GM12878 (cell line): Measurements from ENCODE around the gene CERK. TPM values are rescaled to one million over a fixed set of nuclear protein-coding genes. Genes with fewer than 3 reads are reported as not detected.
A peak's percentile ranks its signal among the peaks of the same experiment; 100 is the strongest.

Experiments
- GABPA ChIP-seq: IDR thresholded peaks from 2 replicates; pipeline ENCODE4 v1.6.1; 2014; ENCODE audit warnings: antibody characterized with exemption, low read depth, mild to moderate bottlenecking, inconsistent platforms
- IKZF1 ChIP-seq: fragments of 450-650 bp; conservative IDR thresholded peaks from 2 replicates; pipeline ENCODE4 v1.6.1; 2017; ENCODE audit warnings: antibody characterized with exemption, mild to moderate bottlenecking
- JUND ChIP-seq: IDR thresholded peaks from 2 replicates; pipeline ENCODE4 v1.6.1; 2012; ENCODE audit warnings: low read depth, mild to moderate bottlenecking, low read length, improper control_type of control experiment, moderate library complexity
- KLF5 ChIP-seq: fragments of 450-650 bp; IDR thresholded peaks from 2 replicates; pipeline ENCODE4 v1.6.1; 2014; ENCODE audit warnings: mild to moderate bottlenecking; ENCODE audit not compliant: partially characterized antibody
- PAX5 ChIP-seq: IDR thresholded peaks from 2 replicates; pipeline ENCODE4 v1.6.1; 2011; ENCODE audit warnings: low read depth, low read length, borderline replicate concordance
- POLR2A ChIP-seq: IDR thresholded peaks from 2 replicates; pipeline ENCODE4 v1.6.1; 2011; ENCODE audit warnings: low read depth, mild to moderate bottlenecking, low read length
- POLR2AphosphoS2 ChIP-seq: IDR thresholded peaks from 2 replicates; pipeline ENCODE4 v1.6.1; 2011; ENCODE audit warnings: low read depth, mild to moderate bottlenecking, low read length, improper control_type of control experiment, moderate library complexity
- RAD51 ChIP-seq: fragments of 450-650 bp; IDR thresholded peaks from 2 replicates; pipeline ENCODE4 v1.6.1; 2016; ENCODE audit warnings: moderate library complexity, mild to moderate bottlenecking, inconsistent platforms
- SRF ChIP-seq, 2 experiments: IDR thresholded peaks; 2 replicates each; pipeline ENCODE4 v1.6.1; 2011; ENCODE audit warnings: low read depth in 2 of 2, low read length in 2 of 2, mild to moderate bottlenecking in 1 of 2, moderate library complexity in 1 of 2
- STAT3 ChIP-seq: IDR thresholded peaks from 2 replicates; pipeline ENCODE4 v1.6.1; 2011; ENCODE audit warnings: low read depth, low read length, improper control_type of control experiment
- ZBED1 ChIP-seq: IDR thresholded peaks from 2 replicates; pipeline ENCODE4 v1.6.1; 2016; ENCODE audit warnings: borderline replicate concordance
- polyA plus RNA-seq, 11 experiments: library from polyadenylated mRNA; depleted of rRNA in 4 of 11; unstranded in 6 of 11; stranded (reverse) in 5 of 11; fragments of >200 nt; fragmentation: Nextera tagmentation in 4 of 11; fragmentation: Illumina TruSeq in 1 of 11; extraction: Ambion mirVana in 4 of 11; extraction: Trizol in 1 of 11; gene quantifications; 1 replicate in 1 of 11; 2 replicates in 10 of 11; pipeline versions ENCODE4 v1.2.1 to v1.2.3, GENCODE V29; 2011 to 2016; ENCODE audit warnings: inconsistent platforms in 2 of 11, missing spikeins in 2 of 11, low read depth in 1 of 11
- total RNA-seq, 4 experiments: library from RNA; depleted of rRNA in 3 of 4; stranded (reverse); fragments of >200 nt in 3 of 4; fragmentation: Illumina TruSeq in 1 of 4; extraction: Trizol in 1 of 4; gene quantifications; 2 replicates each; pipeline versions ENCODE4 v1.2.1 to v1.2.3, GENCODE V29; 2013 to 2021
- TF ChIP-seq, protein P1 (sequence below): fragments of 450-650 bp; IDR thresholded peaks from 2 replicates; pipeline ENCODE4 v1.6.1; 2018; ENCODE audit warnings: mild to moderate bottlenecking, low read depth, moderate library complexity; ENCODE audit not compliant: partially characterized antibody
- TF ChIP-seq, protein P2 (sequence below): fragments of 450-650 bp; conservative IDR thresholded peaks from 2 replicates; pipeline ENCODE4 v1.6.1; 2017; ENCODE audit warnings: mild to moderate bottlenecking, moderate library complexity
- TF ChIP-seq, protein P3 (sequence below): fragments of 450-650 bp; IDR thresholded peaks from 2 replicates; pipeline ENCODE4 v1.6.1; 2017; ENCODE audit warnings: mild to moderate bottlenecking
- TF ChIP-seq, protein P4 (sequence below): IDR thresholded peaks from 2 replicates; pipeline ENCODE4 v1.6.1; 2012; ENCODE audit warnings: mild to moderate bottlenecking, low read depth, low read length
- TF ChIP-seq, protein P5 (sequence below): fragments of 450-650 bp; IDR thresholded peaks from 2 replicates; pipeline ENCODE4 v1.6.1; 2017; ENCODE audit warnings: antibody characterized with exemption, mild to moderate bottlenecking, moderate library complexity

CERK gene
- total and polyA plus RNA-seq, 10 of the 15 experiments (the other 5 are each of a cell fraction or from before 2014, with no cell fraction given): 4.0 to 41.1 (median 30.2) TPM

DNA sequence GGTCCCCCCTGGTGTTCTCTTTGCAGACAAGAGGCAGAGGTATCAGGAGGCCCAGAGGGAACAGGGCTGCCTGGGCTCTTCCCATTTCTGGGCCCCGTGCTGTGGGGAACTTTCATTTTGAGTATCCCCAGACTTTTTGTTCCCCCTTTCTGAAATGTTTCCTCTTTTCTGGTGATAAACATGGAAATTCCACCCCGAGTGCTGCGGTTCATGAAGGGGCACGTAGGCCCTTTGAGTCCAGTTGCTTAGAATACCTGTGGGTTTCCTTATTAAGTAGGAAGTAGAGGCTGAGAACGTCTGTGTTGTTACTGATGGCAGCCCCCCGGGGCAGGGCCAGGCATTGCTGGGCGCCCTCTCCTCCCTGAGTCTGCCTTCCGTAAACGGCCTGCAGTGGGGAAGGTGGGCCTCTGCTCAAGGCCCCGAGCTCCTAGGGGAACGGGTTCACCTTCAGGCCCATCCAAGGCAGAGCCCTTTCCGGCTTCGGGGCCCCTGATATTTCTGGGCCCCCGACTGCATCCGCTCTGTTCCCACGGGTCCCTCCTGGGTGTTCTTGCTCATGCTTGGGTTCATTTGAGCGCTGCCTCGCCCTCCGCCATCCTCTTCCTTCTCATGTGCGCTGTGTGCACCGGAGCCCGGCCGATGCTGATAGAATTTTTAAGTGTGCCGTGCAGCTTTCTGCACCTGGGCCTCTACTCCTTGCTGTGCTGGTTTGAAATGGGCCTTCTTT lies 36.4 kb upstream of the CERK start (continued):
- no peak for TF ChIP-seq JUND
- no peak for TF ChIP-seq PAX5
- peak; percentile 72 for TF ChIP-seq GABPA
- TF ChIP-seq ZBED1: peak; percentile 51; the same call in 1 of the 2 replicates
- TF ChIP-seq, protein P1, sequence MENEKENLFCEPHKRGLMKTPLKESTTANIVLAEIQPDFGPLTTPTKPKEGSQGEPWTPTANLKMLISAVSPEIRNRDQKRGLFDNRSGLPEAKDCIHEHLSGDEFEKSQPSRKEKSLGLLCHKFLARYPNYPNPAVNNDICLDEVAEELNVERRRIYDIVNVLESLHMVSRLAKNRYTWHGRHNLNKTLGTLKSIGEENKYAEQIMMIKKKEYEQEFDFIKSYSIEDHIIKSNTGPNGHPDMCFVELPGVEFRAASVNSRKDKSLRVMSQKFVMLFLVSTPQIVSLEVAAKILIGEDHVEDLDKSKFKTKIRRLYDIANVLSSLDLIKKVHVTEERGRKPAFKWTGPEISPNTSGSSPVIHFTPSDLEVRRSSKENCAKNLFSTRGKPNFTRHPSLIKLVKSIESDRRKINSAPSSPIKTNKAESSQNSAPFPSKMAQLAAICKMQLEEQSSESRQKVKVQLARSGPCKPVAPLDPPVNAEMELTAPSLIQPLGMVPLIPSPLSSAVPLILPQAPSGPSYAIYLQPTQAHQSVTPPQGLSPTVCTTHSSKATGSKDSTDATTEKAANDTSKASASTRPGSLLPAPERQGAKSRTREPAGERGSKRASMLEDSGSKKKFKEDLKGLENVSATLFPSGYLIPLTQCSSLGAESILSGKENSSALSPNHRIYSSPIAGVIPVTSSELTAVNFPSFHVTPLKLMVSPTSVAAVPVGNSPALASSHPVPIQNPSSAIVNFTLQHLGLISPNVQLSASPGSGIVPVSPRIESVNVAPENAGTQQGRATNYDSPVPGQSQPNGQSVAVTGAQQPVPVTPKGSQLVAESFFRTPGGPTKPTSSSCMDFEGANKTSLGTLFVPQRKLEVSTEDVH: no peak
- TF ChIP-seq IKZF1: peak; percentile 98
- no peak for TF ChIP-seq KLF5
- no peak for TF ChIP-seq STAT3
- TF ChIP-seq, protein P2, sequence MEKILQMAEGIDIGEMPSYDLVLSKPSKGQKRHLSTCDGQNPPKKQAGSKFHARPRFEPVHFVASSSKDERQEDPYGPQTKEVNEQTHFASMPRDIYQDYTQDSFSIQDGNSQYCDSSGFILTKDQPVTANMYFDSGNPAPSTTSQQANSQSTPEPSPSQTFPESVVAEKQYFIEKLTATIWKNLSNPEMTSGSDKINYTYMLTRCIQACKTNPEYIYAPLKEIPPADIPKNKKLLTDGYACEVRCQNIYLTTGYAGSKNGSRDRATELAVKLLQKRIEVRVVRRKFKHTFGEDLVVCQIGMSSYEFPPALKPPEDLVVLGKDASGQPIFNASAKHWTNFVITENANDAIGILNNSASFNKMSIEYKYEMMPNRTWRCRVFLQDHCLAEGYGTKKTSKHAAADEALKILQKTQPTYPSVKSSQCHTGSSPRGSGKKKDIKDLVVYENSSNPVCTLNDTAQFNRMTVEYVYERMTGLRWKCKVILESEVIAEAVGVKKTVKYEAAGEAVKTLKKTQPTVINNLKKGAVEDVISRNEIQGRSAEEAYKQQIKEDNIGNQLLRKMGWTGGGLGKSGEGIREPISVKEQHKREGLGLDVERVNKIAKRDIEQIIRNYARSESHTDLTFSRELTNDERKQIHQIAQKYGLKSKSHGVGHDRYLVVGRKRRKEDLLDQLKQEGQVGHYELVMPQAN: 0 out of 2 replicates have a peak, but pooled peaks have one; percentile 38
- TF ChIP-seq POLR2AphosphoS2: no peak
- no peak for TF ChIP-seq RAD51
- TF ChIP-seq, protein P3, sequence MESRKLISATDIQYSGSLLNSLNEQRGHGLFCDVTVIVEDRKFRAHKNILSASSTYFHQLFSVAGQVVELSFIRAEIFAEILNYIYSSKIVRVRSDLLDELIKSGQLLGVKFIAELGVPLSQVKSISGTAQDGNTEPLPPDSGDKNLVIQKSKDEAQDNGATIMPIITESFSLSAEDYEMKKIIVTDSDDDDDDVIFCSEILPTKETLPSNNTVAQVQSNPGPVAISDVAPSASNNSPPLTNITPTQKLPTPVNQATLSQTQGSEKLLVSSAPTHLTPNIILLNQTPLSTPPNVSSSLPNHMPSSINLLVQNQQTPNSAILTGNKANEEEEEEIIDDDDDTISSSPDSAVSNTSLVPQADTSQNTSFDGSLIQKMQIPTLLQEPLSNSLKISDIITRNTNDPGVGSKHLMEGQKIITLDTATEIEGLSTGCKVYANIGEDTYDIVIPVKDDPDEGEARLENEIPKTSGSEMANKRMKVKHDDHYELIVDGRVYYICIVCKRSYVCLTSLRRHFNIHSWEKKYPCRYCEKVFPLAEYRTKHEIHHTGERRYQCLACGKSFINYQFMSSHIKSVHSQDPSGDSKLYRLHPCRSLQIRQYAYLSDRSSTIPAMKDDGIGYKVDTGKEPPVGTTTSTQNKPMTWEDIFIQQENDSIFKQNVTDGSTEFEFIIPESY: no peak
- peak in 1 of 2 experiments; percentile 45; a peak in 1 of 4 replicates for TF ChIP-seq SRF (IDR thresholded peaks at IDR 0.05; ENCODE audit: low read depth in 2 of 2, low read length in 2 of 2)
- no peak; the same call in none of the 2 replicates for TF ChIP-seq POLR2A
- TF ChIP-seq, protein P4, sequence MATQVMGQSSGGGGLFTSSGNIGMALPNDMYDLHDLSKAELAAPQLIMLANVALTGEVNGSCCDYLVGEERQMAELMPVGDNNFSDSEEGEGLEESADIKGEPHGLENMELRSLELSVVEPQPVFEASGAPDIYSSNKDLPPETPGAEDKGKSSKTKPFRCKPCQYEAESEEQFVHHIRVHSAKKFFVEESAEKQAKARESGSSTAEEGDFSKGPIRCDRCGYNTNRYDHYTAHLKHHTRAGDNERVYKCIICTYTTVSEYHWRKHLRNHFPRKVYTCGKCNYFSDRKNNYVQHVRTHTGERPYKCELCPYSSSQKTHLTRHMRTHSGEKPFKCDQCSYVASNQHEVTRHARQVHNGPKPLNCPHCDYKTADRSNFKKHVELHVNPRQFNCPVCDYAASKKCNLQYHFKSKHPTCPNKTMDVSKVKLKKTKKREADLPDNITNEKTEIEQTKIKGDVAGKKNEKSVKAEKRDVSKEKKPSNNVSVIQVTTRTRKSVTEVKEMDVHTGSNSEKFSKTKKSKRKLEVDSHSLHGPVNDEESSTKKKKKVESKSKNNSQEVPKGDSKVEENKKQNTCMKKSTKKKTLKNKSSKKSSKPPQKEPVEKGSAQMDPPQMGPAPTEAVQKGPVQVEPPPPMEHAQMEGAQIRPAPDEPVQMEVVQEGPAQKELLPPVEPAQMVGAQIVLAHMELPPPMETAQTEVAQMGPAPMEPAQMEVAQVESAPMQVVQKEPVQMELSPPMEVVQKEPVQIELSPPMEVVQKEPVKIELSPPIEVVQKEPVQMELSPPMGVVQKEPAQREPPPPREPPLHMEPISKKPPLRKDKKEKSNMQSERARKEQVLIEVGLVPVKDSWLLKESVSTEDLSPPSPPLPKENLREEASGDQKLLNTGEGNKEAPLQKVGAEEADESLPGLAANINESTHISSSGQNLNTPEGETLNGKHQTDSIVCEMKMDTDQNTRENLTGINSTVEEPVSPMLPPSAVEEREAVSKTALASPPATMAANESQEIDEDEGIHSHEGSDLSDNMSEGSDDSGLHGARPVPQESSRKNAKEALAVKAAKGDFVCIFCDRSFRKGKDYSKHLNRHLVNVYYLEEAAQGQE: no peak
- TF ChIP-seq, protein P5, sequence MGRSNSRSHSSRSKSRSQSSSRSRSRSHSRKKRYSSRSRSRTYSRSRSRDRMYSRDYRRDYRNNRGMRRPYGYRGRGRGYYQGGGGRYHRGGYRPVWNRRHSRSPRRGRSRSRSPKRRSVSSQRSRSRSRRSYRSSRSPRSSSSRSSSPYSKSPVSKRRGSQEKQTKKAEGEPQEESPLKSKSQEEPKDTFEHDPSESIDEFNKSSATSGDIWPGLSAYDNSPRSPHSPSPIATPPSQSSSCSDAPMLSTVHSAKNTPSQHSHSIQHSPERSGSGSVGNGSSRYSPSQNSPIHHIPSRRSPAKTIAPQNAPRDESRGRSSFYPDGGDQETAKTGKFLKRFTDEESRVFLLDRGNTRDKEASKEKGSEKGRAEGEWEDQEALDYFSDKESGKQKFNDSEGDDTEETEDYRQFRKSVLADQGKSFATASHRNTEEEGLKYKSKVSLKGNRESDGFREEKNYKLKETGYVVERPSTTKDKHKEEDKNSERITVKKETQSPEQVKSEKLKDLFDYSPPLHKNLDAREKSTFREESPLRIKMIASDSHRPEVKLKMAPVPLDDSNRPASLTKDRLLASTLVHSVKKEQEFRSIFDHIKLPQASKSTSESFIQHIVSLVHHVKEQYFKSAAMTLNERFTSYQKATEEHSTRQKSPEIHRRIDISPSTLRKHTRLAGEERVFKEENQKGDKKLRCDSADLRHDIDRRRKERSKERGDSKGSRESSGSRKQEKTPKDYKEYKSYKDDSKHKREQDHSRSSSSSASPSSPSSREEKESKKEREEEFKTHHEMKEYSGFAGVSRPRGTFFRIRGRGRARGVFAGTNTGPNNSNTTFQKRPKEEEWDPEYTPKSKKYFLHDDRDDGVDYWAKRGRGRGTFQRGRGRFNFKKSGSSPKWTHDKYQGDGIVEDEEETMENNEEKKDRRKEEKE: no peak
